Fibroblast of gingiva (primary cell): ENCODE results near the gene AMZ1.
"Not testable (repeated sequence)": the region's sequence is repeated elsewhere in the genome, so short reads cannot be mapped to it uniquely, and the experiment has no call there.

Experiments used
- DNase-seq: peaks from one replicate; pipeline ENCODE4 v3.0.0-alpha.2; 2011; ENCODE audit warnings: low read depth

The AMZ1 gene

DNA sequence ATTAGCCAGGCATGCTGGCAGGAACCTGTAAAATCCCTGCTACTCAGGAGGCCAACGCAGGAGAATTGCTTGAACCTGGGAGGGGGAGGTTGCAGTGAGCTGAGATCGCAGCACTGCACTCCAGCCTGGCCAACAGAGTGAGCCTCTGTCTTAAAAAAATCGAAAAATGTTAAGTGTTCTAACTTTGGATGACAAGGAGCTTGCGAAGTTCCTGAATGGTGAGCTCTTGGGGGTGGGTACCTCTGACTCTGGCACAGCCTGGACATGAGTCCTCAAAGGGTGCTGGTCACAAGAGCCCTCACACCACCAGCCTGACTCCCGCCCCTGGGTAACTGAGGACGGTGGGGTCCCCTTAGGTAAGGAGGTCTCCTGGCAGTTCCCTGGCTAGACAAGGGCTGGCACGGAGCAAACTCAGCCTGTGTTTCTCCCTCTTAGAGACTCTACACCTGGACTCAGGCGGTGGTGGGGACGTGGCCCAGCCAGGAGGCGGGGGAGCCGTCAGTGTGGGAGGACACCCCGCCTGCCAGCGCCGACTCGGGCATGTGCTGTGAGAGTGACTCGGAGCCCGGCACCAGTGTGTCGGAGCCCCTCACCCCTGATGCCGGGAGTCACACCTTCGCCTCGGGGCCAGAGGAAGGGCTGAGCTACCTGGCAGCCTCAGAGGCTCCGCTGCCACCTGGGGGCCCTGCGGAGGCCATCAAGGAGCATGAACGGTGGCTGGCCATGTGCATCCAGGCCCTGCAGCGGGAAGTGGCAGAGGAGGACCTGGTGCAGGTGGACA, 24.1 kb downstream of the AMZ1 start:
- no peak for DNase-seq

DNA sequence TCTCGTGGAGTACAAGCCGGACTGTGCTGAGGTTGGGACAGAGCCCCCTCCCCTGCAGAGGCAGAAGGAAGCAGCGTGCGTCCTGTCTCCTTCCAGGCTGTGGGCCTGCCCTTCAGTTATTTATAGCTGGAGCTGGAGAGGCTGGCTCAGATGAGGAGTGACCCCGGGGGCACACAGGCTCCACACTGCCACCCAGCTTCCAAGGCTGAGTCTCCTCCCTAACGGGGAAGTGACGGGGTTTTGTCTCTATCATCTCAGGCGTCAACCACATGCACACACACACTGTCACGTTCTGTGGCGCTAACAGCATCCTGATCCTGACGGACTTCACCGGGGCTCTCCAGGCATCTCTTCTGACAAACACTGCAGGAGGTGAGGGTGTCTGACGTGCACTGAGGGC, 25.4 kb downstream of the AMZ1 start:
- no peak for DNase-seq

DNA sequence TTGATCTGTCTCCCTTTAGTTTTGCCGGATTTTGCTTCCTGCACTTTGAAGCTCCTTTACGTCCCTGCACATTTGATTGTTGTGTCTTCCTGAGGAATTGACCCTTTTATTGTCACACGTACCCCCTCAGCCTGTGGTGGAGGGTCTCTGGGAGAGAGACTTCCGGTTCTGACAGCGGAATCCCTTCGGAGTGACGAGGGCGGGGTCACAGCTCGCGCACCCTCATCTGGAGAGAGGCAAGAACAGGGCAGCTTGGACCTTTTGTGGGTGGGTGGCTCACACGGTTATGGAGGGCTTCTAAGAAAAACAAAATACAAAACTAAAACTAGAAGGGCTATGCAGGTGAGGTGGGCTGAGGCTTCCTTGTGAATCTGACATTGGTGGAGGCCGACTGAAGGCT, 26.0 kb downstream of the AMZ1 start:
- no peak for DNase-seq

DNA sequence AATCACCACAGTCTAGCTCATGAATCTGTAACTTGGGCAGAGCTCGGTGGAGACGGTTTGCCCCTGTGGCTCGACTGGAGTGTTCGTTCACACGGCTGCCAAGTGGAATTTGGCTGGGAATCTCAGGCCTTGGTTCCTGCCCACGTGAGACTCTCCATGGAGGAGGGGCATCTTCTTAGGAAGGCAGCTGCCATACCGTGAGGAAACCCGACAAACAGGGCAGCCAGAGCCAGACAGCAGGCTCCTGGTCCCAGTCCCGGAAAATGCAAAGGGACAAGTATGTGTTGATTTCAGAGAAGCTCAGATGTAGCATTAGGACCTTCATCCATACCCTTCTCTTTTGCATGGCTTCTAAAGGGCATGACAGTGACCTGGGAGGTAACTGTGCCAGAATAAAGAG, 26.6 kb downstream of the AMZ1 start:
- no peak for DNase-seq

DNA sequence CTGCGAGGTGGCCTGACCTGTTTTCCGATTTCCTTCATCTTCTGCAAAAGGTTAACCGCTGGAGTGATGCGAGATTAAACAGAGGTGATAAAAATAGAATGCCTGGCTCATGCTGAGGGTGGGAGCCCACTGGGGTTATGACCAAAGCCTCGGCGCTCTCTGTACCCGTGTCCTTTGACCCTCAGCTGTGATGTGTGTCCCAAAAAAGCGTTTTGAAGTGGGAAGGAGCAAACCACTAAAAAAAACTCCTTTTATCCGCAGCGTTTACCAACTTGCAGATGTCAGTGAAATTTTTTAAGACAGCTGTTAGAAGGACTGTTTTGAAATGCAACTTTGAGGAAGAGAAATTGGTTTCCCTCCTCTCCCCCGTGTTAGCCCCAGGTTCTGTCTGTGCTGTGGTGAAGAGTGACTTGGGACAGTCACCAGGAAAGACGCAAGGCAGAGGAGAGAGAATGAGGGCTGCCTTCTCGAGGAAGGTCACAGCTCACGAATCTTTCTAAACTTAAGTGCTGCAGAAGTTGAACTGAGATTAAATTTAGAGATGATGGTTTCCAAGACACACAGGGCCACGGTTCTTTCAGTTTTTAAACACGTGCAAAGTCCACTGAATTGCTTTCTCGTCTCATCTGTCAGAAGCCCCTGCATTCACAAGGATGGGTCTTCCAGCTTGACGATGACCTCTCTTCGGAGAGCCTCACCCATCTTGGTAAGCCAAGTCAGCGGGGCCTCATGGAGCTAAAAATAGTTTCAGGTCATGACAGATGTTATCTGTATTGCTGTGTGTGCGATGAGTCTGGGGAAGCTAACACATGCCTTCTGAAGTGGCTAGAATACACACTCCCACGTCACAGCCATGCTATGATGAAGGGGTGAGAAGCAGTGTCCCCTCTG, 27.6 kb downstream of the AMZ1 start:
- no peak for DNase-seq

DNA sequence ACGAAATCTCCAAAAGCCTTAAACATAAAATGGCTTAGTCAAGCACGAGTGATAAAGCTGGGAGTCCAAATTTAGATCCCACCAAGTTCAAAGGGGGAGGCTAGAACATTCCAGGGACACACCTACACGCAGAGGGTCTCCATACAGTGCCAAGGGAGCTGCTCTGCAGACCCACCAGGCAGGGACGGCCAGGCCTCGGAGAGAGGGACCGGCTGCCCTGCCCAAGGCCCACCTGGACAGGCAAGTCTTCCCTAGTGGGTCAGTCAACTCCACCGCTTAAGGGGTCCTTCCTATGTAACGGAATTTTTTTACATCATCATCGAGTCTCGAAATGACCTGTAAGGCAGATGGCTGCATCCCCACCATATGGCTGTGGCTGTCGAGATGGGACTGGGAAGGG, 28.5 kb downstream of the AMZ1 start:
- no peak for DNase-seq

DNA sequence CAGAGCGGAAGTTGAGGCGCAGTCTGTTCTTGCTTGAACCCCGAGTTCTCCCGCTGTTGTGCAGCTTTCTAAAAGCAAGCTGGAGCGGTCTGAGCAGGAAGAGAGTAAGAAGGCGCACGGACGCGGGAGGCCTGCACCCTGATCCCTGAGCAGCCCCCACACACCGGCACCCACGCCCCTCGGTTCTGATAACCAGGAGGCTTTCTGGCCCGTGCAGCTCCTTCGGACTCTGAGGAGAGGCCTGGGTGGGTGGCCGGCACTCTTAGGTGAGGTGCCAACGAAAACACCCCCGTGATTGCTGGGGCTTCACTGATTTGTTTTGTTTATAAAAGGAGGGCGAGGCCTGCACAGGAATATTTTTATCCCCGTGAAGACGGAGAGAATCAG, 28.9 kb downstream of the AMZ1 start:
- DNase-seq, result no peak

DNA sequence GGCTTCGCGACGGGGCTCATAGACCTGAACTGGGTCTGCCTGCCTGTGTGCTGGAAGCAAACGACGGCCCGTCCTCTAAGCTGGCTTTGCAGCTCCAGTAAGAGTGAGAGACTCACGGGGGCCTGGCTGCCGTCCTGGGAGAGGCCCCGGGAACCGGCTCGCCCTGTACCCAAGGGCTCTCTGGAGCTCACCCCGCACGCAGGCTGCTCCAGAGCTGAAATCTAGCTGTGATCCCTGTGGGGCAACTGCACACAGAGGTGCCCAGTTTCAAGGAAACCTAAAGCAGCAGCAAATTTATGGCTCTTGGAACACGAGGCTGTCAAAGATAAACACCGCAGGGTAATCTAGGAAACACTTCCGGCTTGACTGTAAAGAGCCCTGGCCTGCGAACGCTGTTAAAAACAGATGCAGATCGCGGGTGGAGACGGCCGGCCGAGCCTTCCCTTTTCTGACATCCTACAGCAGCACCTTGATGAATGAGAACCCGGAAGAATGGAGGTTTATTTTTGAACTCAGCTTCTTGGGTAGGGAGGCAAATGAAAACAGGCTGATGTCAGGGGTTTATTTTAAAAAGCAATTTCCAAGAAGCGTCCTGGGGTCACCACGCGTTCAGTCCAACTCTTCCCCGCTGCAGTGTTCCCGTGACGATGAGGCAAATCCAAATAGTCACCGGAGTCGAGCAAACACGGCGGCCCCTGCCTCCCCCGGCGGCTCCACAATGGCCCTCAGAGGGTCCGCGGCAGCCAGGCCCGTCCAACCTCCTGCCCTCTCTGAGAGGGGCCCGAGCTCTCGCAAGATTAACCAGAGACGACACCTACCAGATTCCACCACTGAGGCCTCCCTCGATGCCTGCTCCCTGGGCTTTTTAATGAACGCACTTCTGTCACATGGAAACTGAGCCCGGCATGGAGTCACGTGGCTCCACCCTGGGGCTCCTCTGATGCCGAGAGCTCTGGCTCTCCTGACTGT, 29.6 kb downstream of the AMZ1 start:
- no peak for DNase-seq

DNA sequence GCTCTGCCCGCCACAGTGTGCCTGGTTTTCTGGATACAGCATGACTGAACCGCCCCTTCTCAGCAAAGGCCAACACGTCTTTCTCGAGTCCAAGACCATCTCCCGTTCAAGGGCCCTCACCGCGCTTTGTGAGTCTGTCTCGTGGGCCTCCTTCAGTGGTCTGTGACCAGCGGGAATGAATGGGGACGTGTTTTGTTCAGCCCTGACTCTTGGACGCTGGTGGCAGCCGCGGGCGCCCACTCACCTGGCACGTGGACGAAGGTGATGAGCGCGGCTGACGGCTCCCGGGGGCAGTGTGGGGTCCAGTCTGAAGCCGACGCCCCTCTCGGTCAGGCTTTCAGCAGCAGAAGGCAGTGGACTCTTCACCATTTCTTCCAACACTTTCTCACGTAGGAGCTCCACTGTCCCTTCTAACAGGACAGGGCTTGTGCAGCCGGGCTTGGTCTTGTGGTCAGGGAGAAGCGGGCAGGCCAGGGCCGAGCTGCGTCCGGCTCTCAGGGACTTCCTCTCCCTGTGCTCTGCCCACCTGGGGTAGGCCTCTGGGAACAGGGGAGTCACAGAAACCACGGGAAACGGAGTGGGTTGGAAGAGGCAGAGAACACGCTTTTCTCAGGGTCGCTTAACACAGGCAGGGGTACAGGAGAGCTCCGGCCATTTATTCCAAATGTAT, 30.4 kb downstream of the AMZ1 start:
- no peak for DNase-seq

DNA sequence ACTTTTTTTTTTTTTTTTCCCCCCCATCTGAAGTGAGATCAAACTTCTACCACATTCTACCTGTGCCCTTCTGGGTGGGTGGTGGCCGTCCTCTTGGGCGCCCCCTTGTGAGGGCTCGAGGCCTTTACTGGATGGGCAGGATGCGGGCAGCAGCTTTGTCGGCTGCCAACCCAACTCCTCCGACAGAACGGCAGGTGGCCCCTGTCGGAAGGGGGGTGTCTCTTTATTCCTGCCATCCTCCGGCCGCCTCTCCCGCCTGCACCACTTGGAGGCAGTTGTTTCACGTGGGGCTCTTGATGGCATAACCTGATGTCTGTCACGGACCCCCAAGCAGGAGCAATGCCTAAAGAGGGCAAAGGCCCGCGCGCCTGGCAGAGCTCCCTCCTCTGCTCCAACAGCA, 31.0 kb downstream of the AMZ1 start:
- DNase-seq, result no peak

DNA sequence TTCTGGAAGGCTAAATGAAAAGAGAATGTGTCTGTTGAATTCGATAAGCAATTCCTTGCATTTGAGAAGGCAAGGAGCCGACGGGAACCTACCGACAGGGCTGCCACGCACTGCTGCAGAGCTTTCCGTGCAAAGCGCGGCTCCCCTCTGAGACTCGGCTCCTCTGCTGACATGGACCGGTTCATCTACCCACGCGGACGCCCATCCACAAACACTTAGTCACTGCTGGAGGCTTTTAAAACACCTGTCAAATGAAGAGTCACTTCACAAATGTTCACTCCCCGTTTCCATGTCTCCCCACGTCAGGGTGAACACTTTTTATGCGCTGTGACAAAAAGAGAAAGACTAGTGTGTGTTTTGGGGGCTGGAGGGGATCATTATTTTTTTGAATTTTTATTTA, 32.0 kb downstream of the AMZ1 start:
- DNase-seq, result no peak

DNA sequence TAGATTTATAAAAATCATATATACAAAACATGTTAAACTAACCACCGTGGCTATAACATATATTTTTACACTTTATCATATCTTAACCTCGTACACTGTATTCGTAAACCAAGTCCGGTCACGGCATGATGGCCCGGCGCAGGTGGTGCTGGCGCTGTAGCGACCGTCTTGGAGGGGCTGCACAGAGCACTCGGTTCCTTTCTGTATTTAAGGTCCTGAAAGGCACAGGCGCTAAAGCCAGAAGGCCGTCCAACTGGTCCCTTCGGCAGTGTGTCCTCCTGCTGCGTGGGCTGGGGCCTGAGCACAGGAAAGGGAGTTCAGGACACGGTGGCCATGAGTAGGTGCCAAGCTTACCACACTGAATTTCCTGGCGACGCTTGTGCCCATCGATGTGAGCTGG, 33.8 kb downstream of the AMZ1 start:
- no peak for DNase-seq

DNA sequence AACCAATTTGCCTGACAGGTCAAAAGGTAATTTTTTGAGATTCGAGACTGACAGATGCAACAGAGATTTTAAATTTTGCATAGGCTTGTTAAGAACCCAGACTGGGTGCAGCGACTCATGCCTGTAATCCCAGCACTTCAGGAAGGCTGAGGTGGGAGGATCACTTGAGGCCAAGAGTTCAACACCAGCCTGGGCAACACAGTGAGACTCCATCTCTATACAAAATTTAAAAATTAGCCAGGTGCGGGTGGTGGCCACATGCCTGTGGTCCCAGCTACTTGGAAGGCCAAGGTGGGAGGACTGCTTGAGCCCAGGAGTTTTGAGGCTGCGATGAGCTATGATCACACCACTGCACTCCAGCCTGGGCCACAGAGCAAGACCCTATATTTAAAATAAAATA, 34.6 kb downstream of the AMZ1 start:
- no peak for DNase-seq

DNA sequence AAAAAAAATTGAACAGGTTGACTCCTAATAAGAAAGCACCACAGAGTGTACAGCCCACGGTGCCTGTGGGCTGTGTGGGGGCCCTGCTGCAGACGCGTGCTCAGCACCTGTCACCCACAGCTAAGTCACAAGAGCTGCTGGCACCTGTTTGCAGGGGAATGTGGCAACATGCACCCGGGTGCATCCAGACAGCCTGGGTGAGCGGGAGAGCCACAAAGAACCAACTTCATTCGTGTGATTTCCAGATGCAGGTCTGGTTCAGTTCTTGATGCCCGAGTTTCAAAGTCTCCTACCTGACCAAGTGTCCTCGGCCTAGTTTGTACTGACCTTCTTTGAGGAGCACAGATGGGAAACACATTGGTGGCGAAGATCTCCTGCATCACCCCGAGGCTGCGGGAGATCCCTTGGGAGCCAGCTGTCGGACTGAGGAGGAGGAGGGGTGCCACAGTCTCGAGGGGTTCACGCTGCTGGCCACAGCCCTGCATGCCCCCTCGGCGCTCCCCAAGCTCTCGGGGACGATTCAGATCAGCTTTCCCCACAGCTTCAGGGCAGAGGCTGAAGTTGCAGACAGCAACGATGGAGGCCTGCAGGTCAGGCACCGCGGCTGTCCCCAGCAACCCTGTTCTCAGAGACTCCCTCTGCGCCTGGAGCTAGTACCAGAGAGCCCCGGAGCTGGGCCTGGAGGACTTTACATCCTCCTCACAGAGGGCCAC, 35.3 kb downstream of the AMZ1 start:
- DNase-seq, result no peak

DNA sequence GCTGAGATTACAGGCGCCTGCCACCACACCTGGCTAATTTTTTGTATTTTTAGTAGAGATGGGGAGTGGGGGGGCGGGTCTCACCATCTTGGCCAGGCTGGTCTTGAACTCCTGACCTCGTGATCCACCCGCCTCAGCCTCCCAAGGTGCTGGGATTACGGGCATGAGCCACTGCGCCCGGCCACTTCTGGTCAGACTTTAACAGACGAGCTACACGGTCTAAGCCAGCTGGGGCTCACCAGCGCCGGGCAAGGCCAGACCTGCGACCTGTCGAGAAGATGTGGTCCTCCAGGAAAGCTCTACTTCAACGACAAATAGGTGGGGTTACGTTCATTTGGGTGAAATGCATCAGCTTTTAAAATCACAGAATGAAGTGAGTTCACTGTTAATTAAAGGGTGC, 36.0 kb downstream of the AMZ1 start:
- not testable (repeated sequence) for DNase-seq

DNA sequence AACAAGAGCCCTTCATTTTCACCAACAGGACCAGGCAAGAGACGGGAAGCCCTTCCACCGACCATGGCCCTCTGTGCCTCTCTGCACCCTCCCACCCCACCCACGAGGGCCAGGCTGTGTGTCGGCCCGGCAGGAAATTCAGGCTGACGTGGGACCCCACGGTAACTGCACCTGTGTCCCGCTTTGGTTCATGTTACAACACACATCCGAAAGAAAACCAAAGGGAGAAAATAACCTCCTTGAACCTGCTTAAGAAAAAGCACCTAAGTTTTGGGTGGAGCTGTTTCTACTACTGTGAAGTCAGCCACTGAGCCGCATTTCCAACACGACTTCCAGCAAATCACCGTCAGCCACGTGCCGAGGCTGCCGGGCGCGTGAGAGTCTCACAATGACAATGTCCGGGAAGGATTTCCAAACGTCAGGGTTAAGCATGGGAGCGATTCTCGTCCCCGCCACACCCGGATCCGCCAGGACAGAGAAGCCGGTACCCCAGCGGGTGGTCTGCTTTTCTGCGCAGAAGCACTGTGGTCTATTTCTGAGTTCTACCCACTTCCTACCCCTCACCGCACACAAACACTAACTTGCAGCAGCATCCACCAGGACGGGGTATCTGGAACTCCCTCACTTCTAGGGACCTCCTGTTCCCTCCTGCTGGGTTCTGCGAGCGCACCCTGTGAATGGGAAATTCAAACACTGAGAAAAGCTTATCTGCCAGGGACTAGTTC, 36.6 kb downstream of the AMZ1 start:
- no peak for DNase-seq

DNA sequence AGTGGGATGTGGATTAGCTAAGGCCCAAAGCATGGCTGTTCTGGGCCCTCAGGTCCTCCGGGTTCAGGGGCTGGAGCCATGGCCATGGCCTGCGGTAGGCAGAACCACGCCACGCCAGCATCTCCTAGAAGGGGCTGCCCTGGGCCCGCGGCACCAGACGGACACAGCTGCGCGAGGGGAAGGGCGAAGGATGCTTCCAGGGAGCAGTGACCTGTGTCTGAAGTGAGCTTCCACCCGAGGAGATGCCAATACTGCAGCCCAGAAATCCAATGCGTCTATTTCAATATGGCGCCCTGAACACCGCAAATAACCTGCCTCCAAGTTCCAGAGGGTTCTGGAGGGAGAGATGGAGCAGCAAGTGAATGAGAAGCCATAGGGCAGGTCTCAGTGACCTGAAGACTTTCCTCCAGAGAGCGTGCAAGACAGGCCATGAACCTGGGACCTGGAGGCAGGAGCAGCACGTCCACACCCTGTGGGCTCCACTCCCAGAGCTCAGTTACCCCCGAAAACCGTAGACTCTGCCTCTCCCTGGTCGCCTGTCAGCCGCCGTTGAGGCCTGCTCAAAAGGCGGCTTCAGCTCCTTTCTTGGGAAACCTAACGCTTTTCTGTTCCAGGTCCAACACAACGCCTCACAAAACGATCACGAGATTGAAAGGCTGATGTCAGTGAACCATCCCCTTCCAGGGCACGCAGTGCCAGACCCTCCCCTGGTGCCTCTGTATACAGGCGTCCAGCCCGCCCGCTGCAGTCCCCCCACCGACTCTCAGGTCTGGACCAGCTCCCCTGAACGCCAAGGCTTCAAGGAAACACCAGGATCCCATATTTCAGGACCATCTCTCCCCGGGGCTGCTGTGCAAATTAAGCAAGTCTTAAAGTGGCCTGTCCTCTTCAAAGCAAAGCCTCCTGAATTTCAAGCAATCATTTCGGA, 37.4 kb downstream of the AMZ1 start:
- no peak for DNase-seq

DNA sequence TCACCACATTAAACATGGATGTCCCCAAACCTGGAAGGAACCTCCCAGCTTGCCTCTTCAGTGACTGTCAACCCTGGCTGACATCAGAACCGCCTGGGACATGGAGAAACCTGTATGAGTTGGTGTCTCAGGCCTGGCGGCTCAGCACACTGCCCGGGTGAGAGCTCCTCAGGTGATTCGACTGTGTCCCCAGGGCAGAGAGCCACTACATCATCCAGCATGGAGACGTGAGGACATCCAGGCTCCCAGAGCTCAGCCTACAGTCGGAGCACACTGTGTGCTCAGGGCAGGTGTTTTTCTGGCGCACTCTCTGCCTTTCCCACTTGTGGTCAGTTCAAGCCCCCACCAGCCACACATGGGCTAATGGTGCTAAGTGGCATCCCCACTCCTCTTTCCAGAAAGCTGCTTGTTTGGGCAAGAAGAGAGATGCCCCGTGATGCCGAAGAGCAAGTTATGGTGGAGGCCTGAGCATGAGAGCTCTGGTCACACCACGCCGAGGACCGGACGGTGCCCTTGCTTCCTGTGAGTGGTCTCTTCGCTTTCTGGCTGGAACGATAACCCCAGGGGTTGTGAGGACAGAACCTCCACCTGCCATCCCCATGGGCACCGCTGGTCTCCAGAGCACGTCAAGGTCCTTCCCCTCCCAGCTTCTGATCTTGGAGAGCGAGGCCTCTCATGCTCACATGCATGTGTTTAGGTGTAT, 38.5 kb downstream of the AMZ1 start:
- DNase-seq, result no peak

DNA sequence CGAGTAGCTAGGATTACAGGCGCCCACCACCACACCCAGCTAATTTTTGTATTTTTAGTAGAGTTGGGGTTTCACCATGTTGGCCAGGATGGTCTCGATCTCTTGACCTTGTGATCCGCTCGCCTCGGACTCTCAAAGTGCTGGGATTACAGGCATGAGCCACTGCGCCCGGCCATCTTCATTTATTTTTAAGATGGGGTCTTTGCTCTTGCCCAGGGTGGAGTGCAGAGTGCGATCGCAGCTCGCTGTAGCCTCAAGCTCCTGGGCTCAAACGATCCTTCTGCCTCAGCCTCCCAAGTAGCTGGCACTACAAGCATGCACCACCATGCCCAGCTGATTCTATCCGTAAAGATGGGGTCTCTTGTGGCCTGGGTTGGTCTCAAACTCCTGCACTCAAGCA, 39.2 kb downstream of the AMZ1 start:
- not testable (repeated sequence) for DNase-seq
